Activated naive CD4-positive, alpha-beta T cell treated with anti-CD3 and anti-CD28 coated beads, Interleukin-2, amount 50 U/mL, for 24 hours (primary cell): ENCODE measurements around the gene HMCES.
A peak's percentile ranks its signal among the peaks of the same experiment; 100 is the strongest.
"Not testable (repeated sequence)": the region's sequence is repeated elsewhere in the genome, so short reads cannot be mapped to it uniquely, and the experiment has no call there.

Source experiments
- H3K27ac Mint-ChIP-seq: one replicate; pipeline ENCODE4 v1.8.0; 2021; ENCODE audit warnings: mild to moderate bottlenecking, mixed read lengths
- H3K27me3 Mint-ChIP-seq: one replicate; pipeline ENCODE4 v1.8.0; 2021; ENCODE audit warnings: mixed read lengths
- H3K36me3 Mint-ChIP-seq: one replicate; pipeline ENCODE4 v1.8.0; 2021; ENCODE audit warnings: mixed read lengths
- H3K4me1 Mint-ChIP-seq: one replicate; pipeline ENCODE4 v1.8.0; 2021; ENCODE audit warnings: mixed read lengths
- H3K4me3 Mint-ChIP-seq: one replicate; pipeline ENCODE4 v1.8.0; 2021; ENCODE audit warnings: mild to moderate bottlenecking, mixed read lengths
- H3K9me3 Mint-ChIP-seq: one replicate; pipeline ENCODE4 v1.8.0; 2021; ENCODE audit warnings: mixed read lengths

The HMCES gene, protein sequence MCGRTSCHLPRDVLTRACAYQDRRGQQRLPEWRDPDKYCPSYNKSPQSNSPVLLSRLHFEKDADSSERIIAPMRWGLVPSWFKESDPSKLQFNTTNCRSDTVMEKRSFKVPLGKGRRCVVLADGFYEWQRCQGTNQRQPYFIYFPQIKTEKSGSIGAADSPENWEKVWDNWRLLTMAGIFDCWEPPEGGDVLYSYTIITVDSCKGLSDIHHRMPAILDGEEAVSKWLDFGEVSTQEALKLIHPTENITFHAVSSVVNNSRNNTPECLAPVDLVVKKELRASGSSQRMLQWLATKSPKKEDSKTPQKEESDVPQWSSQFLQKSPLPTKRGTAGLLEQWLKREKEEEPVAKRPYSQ

DNA sequence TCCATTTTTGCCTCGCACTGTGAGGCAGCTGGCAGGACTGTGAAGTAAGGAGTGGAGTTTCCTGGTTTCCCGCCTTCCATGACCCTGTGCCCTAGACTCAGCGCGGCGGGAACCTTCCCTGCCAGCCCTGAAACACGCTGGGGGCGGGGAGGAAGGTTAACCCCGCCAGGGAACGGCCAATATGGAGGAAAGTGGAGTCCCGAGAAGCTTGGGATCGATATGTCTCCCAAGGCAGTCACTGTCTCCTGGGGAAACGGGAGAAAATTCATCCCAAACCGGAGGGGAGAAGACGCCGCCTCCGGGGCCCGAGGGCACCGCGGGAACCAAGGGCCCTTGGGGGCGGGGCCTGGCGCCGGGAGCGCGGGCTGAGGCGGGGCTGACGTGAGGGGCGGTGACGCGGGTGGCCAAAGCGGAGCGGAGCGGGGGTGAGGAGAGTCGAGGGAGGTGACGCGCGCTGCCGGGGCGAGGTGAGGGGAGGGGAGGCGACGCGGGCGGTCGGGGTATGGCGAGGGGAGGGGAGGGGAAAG, at the start of gene HMCES:
Gene HMCES (plus strand): TSS at position 432 of the 527 bp plus-strand sequence. CDS start 863 bp downstream, outside the sequence.
- Mint-ChIP-seq H3K27me3 (no peaks in the 10 kb centered on the region), H3K27ac (peak within 1 kb of the TSS; percentile 95), H3K36me3 (peaks cover 13% of the 10 kb centered on the region), H3K4me3 (peak within 1 kb of the TSS; percentile 92), H3K4me1 (peaks cover 40% of the 10 kb centered on the region), H3K9me3 (no peaks in the 10 kb centered on the region)

GRCh38 chr3:129228891-129229585, 49.6 kb upstream of the HMCES start:
- no peaks in the 10 kb centered on the region for H3K9me3 Mint-ChIP-seq
- H3K4me3 Mint-ChIP-seq = no peak overlapping the region
- H3K27me3 Mint-ChIP-seq = no peaks in the 10 kb centered on the region
- H3K4me1 Mint-ChIP-seq = peaks cover 31% of the 10 kb centered on the region
- no peaks in the 10 kb centered on the region for H3K36me3 Mint-ChIP-seq
- H3K27ac Mint-ChIP-seq = peak overlapping the region; percentile 26

DNA sequence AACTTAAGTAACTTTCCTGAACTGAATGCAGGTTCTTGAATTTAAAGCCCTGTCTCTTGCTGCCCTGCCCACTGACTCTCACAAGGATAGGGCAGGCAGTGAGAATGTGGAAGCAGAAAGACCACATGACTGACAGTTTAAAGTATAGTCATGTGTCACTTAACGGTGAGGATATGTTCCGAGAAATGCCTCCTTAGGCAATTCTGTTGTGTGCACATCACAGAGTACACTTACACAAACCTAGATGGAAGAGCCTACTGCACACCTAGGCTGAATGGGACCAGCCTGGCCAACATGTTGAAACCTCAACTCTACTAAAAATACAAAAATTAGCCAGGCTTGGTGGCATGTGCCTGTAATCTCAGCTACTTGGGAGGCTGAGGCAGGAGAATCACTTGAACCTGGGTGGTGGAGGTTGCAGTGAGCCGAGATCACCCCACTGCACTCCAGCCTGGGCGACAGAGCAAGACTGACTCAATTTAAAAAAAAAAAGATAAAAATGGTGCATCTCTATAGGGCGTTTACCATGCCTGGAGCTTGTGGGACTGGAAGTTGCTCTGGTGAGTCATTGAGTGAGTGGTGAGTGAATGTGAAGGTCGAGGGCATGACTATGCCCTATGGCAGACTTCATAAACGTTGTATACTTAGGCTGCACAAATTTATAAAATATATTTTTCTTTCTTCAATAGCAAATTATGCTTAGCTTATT, 48.2 kb upstream of the HMCES start:
- no peaks in the 10 kb centered on the region for H3K36me3 Mint-ChIP-seq
- H3K27me3 Mint-ChIP-seq = no peaks in the 10 kb centered on the region
- no peak overlapping the region for H3K4me3 Mint-ChIP-seq
- H3K4me1 Mint-ChIP-seq = peaks cover 26% of the 10 kb centered on the region
- H3K9me3 Mint-ChIP-seq = no peaks in the 10 kb centered on the region
- H3K27ac Mint-ChIP-seq = no peak overlapping the region

DNA sequence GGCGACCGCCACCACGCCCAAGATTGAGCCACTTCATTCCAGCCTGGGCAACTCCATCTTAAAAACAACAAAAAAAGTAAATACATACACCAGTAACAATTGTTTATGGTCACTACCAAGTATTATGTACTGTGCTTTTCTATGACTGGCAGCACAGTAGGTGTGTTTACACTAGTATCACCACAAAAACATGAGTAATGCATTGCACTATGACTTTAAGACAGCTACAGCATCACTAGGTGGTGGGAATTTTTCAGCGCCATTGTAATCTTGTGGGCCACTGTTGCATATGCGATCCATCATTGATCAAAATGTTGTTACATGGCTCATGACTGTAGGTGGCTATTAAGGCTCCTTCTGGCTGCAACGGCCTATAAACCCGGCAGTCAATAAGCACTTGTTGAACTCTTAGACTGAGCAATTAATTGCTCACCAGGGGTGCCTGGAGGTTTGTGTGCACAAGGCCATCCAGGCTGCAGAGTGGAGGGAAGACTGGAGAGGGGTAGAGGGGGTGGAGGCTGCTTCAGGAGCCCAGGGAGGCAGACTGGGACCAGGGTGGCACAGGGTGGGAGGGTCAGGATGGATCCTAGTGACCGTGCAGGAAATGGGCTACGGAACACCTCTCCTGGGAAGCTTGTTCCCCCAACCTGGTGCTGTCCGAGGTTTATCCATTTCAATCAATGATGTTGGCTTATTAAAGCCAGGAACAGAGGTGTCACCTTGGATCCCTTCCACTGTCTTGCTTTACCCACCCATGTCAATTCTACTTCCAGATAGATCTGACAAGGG, 47.1 kb upstream of the HMCES start:
- Mint-ChIP-seq H3K4me3 (no peak overlapping the region), H3K27me3 (no peaks in the 10 kb centered on the region), H3K36me3 (no peaks in the 10 kb centered on the region), H3K9me3 (no peaks in the 10 kb centered on the region), H3K27ac (no peak overlapping the region), H3K4me1 (peaks cover 20% of the 10 kb centered on the region)

- Mint-ChIP-seq H3K27me3 (no peaks in the 10 kb centered on the region), H3K4me1 (peaks cover 13% of the 10 kb centered on the region), H3K9me3 (no peaks in the 10 kb centered on the region), H3K27ac (no peak overlapping the region), H3K4me3 (no peak overlapping the region), H3K36me3 (no peaks in the 10 kb centered on the region)
Measured at GRCh38 chr3:129233538-129233937, 45.1 kb upstream of the HMCES start.

GRCh38 chr3:129234441-129234840, 44.2 kb upstream of the HMCES start:
- H3K4me1 Mint-ChIP-seq = peaks cover 17% of the 10 kb centered on the region

GRCh38 chr3:129235344-129235917, 43.2 kb upstream of the HMCES start:
- Mint-ChIP-seq H3K9me3 (no peaks in the 10 kb centered on the region), H3K36me3 (no peaks in the 10 kb centered on the region), H3K4me1 (peaks cover 23% of the 10 kb centered on the region), H3K27ac (no peak overlapping the region), H3K4me3 (no peak overlapping the region), H3K27me3 (no peaks in the 10 kb centered on the region)

More at GRCh38 chr3:129234441-129234840, 44.2 kb upstream of the HMCES start:
- H3K27ac Mint-ChIP-seq = no peak overlapping the region
- no peak overlapping the region for H3K4me3 Mint-ChIP-seq
- H3K36me3 Mint-ChIP-seq = no peaks in the 10 kb centered on the region
- no peaks in the 10 kb centered on the region for H3K27me3 Mint-ChIP-seq
- H3K9me3 Mint-ChIP-seq = no peaks in the 10 kb centered on the region

DNA sequence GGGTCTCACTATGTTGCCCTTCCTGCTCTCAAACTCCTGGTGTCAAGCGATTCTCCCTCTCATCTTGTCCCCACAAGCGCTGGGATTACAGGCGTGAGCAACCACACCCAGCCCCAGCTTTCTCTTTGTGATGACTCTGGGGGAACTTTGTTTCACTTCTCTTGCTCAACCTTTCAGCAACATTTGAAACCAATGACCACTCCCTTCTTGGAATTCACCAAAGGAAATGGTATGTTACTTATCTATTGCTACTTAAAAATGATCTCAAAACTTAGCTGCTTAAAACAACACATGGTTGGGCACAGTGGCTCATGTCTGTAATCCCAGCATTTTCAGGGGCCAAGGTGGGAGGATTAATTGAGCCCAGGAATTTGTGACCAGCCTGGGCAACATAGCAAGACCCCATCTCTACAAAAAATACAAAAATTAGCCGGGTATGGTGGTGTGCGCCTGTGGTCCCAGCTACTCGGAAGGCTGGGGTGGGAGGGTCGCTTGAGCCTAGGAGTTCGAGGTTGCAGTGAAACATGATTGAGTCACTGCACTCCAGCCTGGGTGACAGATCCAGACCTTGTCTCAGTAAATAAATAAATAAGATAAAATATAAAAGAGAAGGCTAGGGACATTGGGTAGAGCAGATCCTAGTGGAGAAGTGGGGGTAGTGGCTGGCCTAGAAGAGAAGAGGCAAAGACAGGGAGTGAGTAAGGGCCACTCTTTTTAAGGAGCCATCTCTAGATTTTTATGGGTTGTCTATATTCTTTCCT, 39.5 kb upstream of the HMCES start:
- Mint-ChIP-seq H3K27ac (peak overlapping the region; percentile 65), H3K27me3 (no peaks in the 10 kb centered on the region), H3K4me1 (peaks cover 18% of the 10 kb centered on the region), H3K36me3 (no peaks in the 10 kb centered on the region), H3K4me3 (peak overlapping the region; percentile 51), H3K9me3 (no peaks in the 10 kb centered on the region)

GRCh38 chr3:129239991-129240390, 38.7 kb upstream of the HMCES start:
- peaks cover 18% of the 10 kb centered on the region for H3K4me1 Mint-ChIP-seq
- no peaks in the 10 kb centered on the region for H3K36me3 Mint-ChIP-seq
- H3K27me3 Mint-ChIP-seq = no peaks in the 10 kb centered on the region
- H3K27ac Mint-ChIP-seq = no peak overlapping the region
- no peaks in the 10 kb centered on the region for H3K9me3 Mint-ChIP-seq
- no peak overlapping the region for H3K4me3 Mint-ChIP-seq

DNA sequence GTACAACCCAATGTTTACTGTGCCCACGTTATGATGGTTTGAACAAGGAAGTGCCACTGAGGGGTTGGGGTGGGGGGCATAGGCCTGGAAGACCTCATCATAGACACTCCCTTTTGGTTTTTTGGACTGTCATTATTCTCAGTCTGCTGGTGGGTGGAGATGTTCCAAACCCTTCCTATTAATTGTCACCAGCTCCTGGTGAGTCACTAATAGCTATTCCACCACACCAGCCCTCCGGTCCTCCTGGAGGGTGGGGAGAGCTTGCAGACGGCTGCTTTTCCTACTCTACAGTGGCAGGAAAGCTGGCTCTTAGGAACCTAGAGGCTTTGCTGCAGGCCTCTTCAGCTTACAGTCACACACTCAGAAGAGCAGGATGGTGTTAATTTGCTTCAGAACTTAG, 38.2 kb upstream of the HMCES start:
- Mint-ChIP-seq H3K36me3 (no peaks in the 10 kb centered on the region), H3K4me1 (peaks cover 21% of the 10 kb centered on the region), H3K9me3 (no peaks in the 10 kb centered on the region), H3K27ac (no peak overlapping the region), H3K27me3 (no peaks in the 10 kb centered on the region), H3K4me3 (no peak overlapping the region)

DNA sequence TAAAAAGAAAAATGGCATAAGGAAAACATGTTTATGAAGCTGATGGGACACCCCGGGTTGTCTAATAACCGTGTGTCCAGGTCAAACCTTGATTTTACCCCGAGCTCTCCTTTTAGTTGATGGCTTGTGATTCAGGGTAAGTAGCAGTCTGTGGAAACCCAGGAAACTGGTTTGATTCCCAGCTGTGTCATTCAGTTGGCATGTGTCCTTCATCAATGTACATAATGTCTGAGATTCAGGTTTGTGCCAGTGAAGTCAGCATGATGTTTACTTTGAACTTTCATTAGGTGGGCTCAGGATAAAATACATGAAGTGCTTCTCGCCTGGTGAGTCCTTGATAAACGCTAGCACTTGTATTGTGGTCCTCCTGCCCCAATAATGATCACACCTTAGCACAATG, 33.5 kb upstream of the HMCES start:
- Mint-ChIP-seq H3K27me3 (no peaks in the 10 kb centered on the region), H3K36me3 (no peaks in the 10 kb centered on the region), H3K9me3 (no peaks in the 10 kb centered on the region), H3K27ac (peak overlapping the region; percentile 76), H3K4me3 (no peak overlapping the region), H3K4me1 (peaks cover 32% of the 10 kb centered on the region)

- peak overlapping the region; percentile 76 for H3K27ac Mint-ChIP-seq
- H3K27me3 Mint-ChIP-seq, H3K9me3 Mint-ChIP-seq, H3K36me3 Mint-ChIP-seq: not testable (repeated sequence)
- H3K4me1 Mint-ChIP-seq = peaks cover 38% of the 10 kb centered on the region
- peak overlapping the region; percentile 6 for H3K4me3 Mint-ChIP-seq
Measured at GRCh38 chr3:129245641-129246306, 32.9 kb upstream of the HMCES start.

- Mint-ChIP-seq H3K4me3 (peak overlapping the region; percentile 9), H3K27me3 (no peaks in the 10 kb centered on the region), H3K9me3 (no peaks in the 10 kb centered on the region), H3K27ac (no peak overlapping the region), H3K36me3 (peaks cover 2% of the 10 kb centered on the region), H3K4me1 (peaks cover 39% of the 10 kb centered on the region)
Measured at GRCh38 chr3:129246636-129247035, 32.0 kb upstream of the HMCES start.
